Measurements from ENCODE around the gene TMPRSS11B. TPM values are rescaled to one million over a fixed set of nuclear protein-coding genes. Genes with fewer than 3 reads are reported as not detected.

Gene TMPRSS11B
- total and polyA plus RNA-seq, 2 of the 13 experiments (the other 11 are each of a cell fraction or from before 2014, with no cell fraction given) = not detected

GRCh38 chr4:68278029-68278428 is 32.5 kb upstream of the TMPRSS11B start (continued):
- TF ChIP-seq, protein P1, sequence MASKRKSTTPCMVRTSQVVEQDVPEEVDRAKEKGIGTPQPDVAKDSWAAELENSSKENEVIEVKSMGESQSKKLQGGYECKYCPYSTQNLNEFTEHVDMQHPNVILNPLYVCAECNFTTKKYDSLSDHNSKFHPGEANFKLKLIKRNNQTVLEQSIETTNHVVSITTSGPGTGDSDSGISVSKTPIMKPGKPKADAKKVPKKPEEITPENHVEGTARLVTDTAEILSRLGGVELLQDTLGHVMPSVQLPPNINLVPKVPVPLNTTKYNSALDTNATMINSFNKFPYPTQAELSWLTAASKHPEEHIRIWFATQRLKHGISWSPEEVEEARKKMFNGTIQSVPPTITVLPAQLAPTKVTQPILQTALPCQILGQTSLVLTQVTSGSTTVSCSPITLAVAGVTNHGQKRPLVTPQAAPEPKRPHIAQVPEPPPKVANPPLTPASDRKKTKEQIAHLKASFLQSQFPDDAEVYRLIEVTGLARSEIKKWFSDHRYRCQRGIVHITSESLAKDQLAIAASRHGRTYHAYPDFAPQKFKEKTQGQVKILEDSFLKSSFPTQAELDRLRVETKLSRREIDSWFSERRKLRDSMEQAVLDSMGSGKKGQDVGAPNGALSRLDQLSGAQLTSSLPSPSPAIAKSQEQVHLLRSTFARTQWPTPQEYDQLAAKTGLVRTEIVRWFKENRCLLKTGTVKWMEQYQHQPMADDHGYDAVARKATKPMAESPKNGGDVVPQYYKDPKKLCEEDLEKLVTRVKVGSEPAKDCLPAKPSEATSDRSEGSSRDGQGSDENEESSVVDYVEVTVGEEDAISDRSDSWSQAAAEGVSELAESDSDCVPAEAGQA (IDR thresholded peaks at IDR 0.05; ENCODE audit: low read depth) = no peak
- TF ChIP-seq, protein P1 (CRISPR knock-in tag; IDR thresholded peaks at IDR 0.05; ENCODE audit: borderline replicate concordance) = no peak
- TF ChIP-seq ZNF709 (CRISPR knock-in tag; IDR thresholded peaks at IDR 0.05) (no peak), THAP11 (CRISPR knock-in tag; IDR thresholded peaks at IDR 0.05) (no peak), KMT2A (CRISPR knock-in tag; IDR thresholded peaks at IDR 0.05) (no peak), NCOA2 (CRISPR knock-in tag; IDR thresholded peaks at IDR 0.05) (no peak)

DNA sequence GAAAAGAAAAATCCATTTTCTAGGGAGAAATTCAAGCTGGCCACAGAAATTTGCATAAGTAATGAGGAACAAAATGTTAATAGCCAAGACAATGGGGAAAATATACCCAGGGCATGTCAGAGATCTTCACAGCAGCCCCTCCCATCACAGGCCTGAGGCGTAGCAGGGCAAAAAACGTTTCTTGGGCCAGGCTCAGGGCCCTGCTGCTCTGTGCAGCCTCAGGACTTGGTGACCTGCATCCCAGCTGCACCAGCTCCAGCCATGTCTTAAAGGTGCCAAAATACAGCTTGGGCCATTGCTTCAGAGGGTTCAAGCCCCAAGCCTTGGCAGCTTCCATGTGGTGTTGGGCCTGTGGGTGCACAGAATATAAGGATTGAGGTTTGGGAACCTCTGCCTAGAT is 32.1 kb upstream of the TMPRSS11B start:
- FAIRE-seq (no peak), ATAC-seq (no peak), DNase-seq (ENCODE audit: low spot score) (no peak)
- Histone ChIP-seq H3K27ac (ENCODE audit: extremely low read length, insufficient read depth, low read length) (no peak overlapping the region), H3K9ac (ENCODE audit: insufficient read depth, low read depth, low read length) (no peak overlapping the region), H3K36me3 (replicated peaks in 1 of 2; ENCODE audit: control insufficient read depth in 1 of 2, insufficient read depth in 2 of 2, low read length in 2 of 2) (no peaks in the 10 kb centered on the region), H4K20me1 (ENCODE audit: insufficient read depth, low read length) (no peaks in the 10 kb centered on the region), H3K4me2 (ENCODE audit: low read depth, low read length) (no peak overlapping the region), H3K79me2 (ENCODE audit: insufficient read depth, low read length) (no peaks in the 10 kb centered on the region), H3K27me3 (ENCODE audit: control insufficient read depth in 1 of 2, insufficient read depth in 2 of 2, low read length in 2 of 2) (0 out of 5 replicates have a peak, but pooled peaks cover 0 to 1% of the 10 kb centered on the region in 2 experiments), H3K4me3 (replicated peaks in 1 of 3; ENCODE audit: insufficient read depth in 1 of 3, low read depth in 2 of 3, low read length in 3 of 3) (no peak overlapping the region), H3K4me1 (ENCODE audit: insufficient read depth, low read length) (peaks cover 11% of the 10 kb centered on the region), H3K9me3 (ENCODE audit: low read length) (no peaks in the 10 kb centered on the region), H2AFZ (ENCODE audit: low read length) (no peak overlapping the region)
- CTCF ChIA-PET (ENCODE audit: low intra/inter-chr PET ratio, low total read pairs) = no interaction called here
- TF ChIP-seq, protein P2, sequence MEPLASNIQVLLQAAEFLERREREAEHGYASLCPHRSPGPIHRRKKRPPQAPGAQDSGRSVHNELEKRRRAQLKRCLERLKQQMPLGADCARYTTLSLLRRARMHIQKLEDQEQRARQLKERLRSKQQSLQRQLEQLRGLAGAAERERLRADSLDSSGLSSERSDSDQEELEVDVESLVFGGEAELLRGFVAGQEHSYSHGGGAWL (CRISPR knock-in tag; IDR thresholded peaks at IDR 0.05) = no peak
- TF ChIP-seq KLF15 (CRISPR knock-in tag; IDR thresholded peaks at IDR 0.05; ENCODE audit: borderline replicate concordance) (no peak), SP140L (CRISPR knock-in tag; IDR thresholded peaks at IDR 0.05; ENCODE audit: borderline replicate concordance) (no peak), MAFG (CRISPR knock-in tag; IDR thresholded peaks at IDR 0.05) (no peak), ZNF563 (CRISPR knock-in tag; IDR thresholded peaks at IDR 0.05) (no peak), ZNF552 (CRISPR knock-in tag; IDR thresholded peaks at IDR 0.05; ENCODE audit: borderline replicate concordance) (no peak), SIX1 (CRISPR knock-in tag; IDR thresholded peaks at IDR 0.05; ENCODE audit: borderline replicate concordance) (no peak), ZNF326 (CRISPR knock-in tag; IDR thresholded peaks at IDR 0.05; ENCODE audit: borderline replicate concordance) (no peak), MZF1 (CRISPR knock-in tag; IDR thresholded peaks at IDR 0.05; ENCODE audit: borderline replicate concordance) (no peak), FOXP1 (IDR thresholded peaks at IDR 0.05) (no peak), FOXP1 (CRISPR knock-in tag; IDR thresholded peaks at IDR 0.05) (no peak), TCF7 (IDR thresholded peaks at IDR 0.05; ENCODE audit: low read depth) (no peak)
- TF ChIP-seq, protein P3, sequence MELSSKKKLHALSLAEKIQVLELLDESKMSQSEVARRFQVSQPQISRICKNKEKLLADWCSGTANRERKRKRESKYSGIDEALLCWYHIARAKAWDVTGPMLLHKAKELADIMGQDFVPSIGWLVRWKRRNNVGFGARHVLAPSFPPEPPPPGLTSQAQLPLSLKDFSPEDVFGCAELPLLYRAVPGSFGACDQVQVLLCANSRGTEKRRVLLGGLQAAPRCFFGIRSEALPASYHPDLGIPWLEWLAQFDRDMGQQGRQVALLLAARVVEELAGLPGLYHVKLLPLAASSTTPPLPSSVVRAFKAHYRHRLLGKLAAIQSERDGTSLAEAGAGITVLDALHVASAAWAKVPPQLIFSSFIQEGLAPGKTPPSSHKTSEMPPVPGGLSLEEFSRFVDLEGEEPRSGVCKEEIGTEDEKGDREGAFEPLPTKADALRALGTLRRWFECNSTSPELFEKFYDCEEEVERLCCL (CRISPR knock-in tag; IDR thresholded peaks at IDR 0.05; ENCODE audit: borderline replicate concordance) = no peak
- no TSS peak for BruUV-seq (replicated peaks)
- POLR2A ChIA-PET = no interaction called here
- WGBS (ENCODE audit: low lambda C conversion rate) = 0% methylated on average over 2 of the region's 2 CpGs
- intact Hi-C loops (cut with micrococcal nuclease; ENCODE audit: unreplicated experiment) (no loop called here), in situ Hi-C loops (cut with HindIII; ENCODE audit: extremely low pct_ligation_motif_present, low pct_unique_long_range_greater_than_20kb) (no loop called here)
